CD8-positive, alpha-beta memory T cell (primary cell): ENCODE data around the gene CLCNKB. TPM values are rescaled to one million over a fixed set of nuclear protein-coding genes. Genes with fewer than 3 reads are reported as not detected.

Experiments
- CTCF ChIA-PET: fragments of 350-600 bp; sonication (Branson Sonifier 250); formaldehyde crosslinking; loops from one replicate; lab custom pipeline; 2021; ENCODE audit warnings: antibody characterized with exemption; lab: Charles Lee
- POLR2A ChIA-PET: fragments of 350-600 bp; sonication (Branson Sonifier 250); formaldehyde crosslinking; loops from one replicate; lab custom pipeline; 2021; ENCODE audit warnings: antibody characterized with exemption; lab: Charles Lee
- DNase-seq, 5 donors: peaks; one replicate each; pipeline versions ENCODE4 v3.0.0 to v3.0.0-alpha.2; 2020 to 2022; ENCODE audit warnings: mixed read lengths in 1 of 5
- H3K27ac ChIP-seq: one replicate; pipeline ENCODE4 v1.7.0; 2013; ENCODE audit warnings: low read depth, mild to moderate bottlenecking, low read length, moderate library complexity
- H3K27me3 ChIP-seq: 2 replicates; pipeline ENCODE4 v1.7.0; 2013; ENCODE audit warnings: low read length, mild to moderate bottlenecking; ENCODE audit not compliant: insufficient read depth, poor library complexity, severe bottlenecking
- H3K36me3 ChIP-seq: 2 replicates; pipeline ENCODE4 v1.7.0; 2013; ENCODE audit warnings: mild to moderate bottlenecking, low read length, moderate library complexity; ENCODE audit not compliant: insufficient read depth
- H3K4me1 ChIP-seq: 2 replicates; pipeline ENCODE4 v1.7.0; 2013; ENCODE audit warnings: mild to moderate bottlenecking, low read length, moderate library complexity; ENCODE audit not compliant: insufficient read depth
- H3K4me3 ChIP-seq: 2 replicates; pipeline ENCODE4 v1.7.0; 2013; ENCODE audit warnings: mild to moderate bottlenecking, low read length
- H3K9me3 ChIP-seq: 2 replicates; pipeline ENCODE4 v1.7.0; 2013; ENCODE audit warnings: mild to moderate bottlenecking, low read length
- H3K27ac Mint-ChIP-seq, 8 donors: one replicate each; pipeline ENCODE4 v1.8.0; 2020 to 2021; ENCODE audit warnings: mixed read lengths in 8 of 8, mild to moderate bottlenecking in 6 of 8, inconsistent platforms in 3 of 8, moderate library complexity in 3 of 8
- H3K27me3 Mint-ChIP-seq, 2 donors: one replicate each; pipeline ENCODE4 v1.8.0; 2020 to 2021; ENCODE audit warnings: mixed read lengths in 2 of 2, mild to moderate bottlenecking in 1 of 2, moderate library complexity in 1 of 2
- H3K36me3 Mint-ChIP-seq, 3 donors: one replicate each; pipeline ENCODE4 v1.8.0; 2020 to 2021; ENCODE audit warnings: mixed read lengths in 3 of 3, inconsistent platforms in 1 of 3, mild to moderate bottlenecking in 1 of 3
- H3K4me1 Mint-ChIP-seq, 3 donors: one replicate each; pipeline ENCODE4 v1.8.0; 2020 to 2021; ENCODE audit warnings: mixed read lengths in 3 of 3, inconsistent platforms in 1 of 3, mild to moderate bottlenecking in 1 of 3
- H3K4me3 Mint-ChIP-seq, 7 donors: one replicate each; pipeline ENCODE4 v1.8.0; 2020 to 2021; ENCODE audit warnings: mixed read lengths in 7 of 7, mild to moderate bottlenecking in 6 of 7, moderate library complexity in 4 of 7, inconsistent platforms in 2 of 7
- H3K9me3 Mint-ChIP-seq, 5 donors: one replicate each; pipeline ENCODE4 v1.8.0; 2020 to 2022; ENCODE audit warnings: mixed read lengths in 5 of 5, mild to moderate bottlenecking in 3 of 5, moderate library complexity in 2 of 5, inconsistent platforms in 1 of 5
- polyA plus RNA-seq: library from polyadenylated mRNA; unstranded; fragments of 300-500 nt; fragmentation: Illumina TruSeq; gene quantifications from one replicate; pipeline ENCODE4 v1.2.3, GENCODE V29; 2021
- total RNA-seq, 2 experiments: library from RNA; stranded (reverse); gene quantifications; one replicate each; pipeline ENCODE4 v1.2.3, GENCODE V29; 2021

Gene CLCNKB
- total and polyA plus RNA-seq, 3 experiments from 2014 or later: not detected

DNA sequence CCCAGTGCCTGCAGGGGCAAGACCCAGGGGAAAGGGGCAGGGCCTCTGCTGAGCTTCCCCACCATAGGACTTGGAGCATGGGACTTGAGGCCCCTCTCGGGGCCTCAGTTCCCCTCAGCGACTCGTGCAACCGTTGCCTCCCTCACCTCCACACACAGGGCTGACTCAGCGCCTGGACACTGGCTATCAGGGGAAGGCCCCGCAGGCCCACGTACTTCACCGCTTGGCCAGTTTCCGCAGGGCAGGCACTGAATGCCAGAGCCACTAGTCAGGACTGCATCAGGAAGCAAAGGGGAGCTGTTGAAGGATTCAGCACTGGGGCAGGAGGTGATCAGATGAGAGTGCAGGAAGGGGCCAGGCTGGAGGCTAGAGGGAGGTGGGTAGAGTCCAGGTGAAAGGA lies 45.4 kb downstream of the CLCNKB start:
- no peak overlapping the region for H3K4me3 ChIP-seq
- POLR2A ChIA-PET: no interaction called here
- no peaks in the 10 kb centered on the region for H3K4me1 Mint-ChIP-seq
- H3K27me3 Mint-ChIP-seq: peaks cover 3 to 5% of the 10 kb centered on the region in 2 donors
- H3K27ac ChIP-seq: no peak overlapping the region
- no peaks in the 10 kb centered on the region for H3K9me3 Mint-ChIP-seq
- no peaks in the 10 kb centered on the region for H3K27me3 ChIP-seq
- CTCF ChIA-PET: interaction anchor here (0.9 to 1.2 kb wide), 2 partner anchors 10 to 27 kb away, joined by 3 read pairs; no protein-coding TSS in a partner anchor
- H3K9me3 ChIP-seq: no peaks in the 10 kb centered on the region
- H3K4me1 ChIP-seq: no peaks in the 10 kb centered on the region
- H3K4me3 Mint-ChIP-seq: no peak overlapping the region
- DNase-seq: no peak
- peak overlapping the region in 2 of 8 donors; percentile 18 to 81 for H3K27ac Mint-ChIP-seq
- no peaks in the 10 kb centered on the region for H3K36me3 ChIP-seq
- H3K36me3 Mint-ChIP-seq: no peaks in the 10 kb centered on the region

DNA sequence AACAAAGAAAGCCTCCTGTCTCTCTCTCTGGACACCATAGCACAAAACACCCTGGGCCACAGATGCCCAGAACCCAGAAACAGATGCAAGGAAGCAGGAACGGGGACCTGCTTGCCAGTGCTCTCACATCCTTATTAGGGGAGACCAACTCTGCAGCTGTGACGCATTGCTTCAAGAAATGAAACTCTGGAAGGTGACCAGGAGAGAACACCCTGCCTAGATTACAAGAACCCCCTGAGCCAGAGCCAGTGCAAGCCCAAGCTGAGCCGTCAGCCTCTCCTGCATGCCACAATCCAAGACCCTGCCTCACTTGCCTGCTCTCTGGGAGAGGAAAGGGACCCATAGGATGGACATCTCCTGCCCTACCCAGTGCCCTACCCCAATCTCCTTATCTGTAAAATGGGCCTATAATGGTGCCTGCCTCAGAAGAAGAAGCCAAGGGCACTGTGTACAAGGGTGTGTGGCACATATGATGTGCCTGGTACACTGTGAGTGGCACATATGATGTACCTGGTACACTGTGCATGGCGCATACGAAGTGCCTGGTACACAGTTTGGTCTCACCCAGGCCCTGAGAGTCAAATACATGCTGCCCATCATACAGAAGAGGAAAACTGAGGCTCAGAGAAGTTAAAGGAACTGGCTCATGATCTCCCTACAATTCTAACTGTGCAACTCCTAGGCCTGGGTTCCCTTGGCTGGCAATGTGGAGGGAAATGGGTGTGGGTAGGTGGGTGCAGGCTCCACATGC lies 46.7 kb downstream of the CLCNKB start:
- Mint-ChIP-seq H3K9me3 (no peaks in the 10 kb centered on the region), H3K36me3 (no peaks in the 10 kb centered on the region), H3K27me3 (peaks cover 3 to 6% of the 10 kb centered on the region in 2 donors), H3K4me3 (no peak overlapping the region), H3K4me1 (no peaks in the 10 kb centered on the region), H3K27ac (no peak overlapping the region)
- POLR2A ChIA-PET: no interaction called here
- CTCF ChIA-PET: no interaction called here
- no peak for DNase-seq
- no peak overlapping the region for H3K4me3 ChIP-seq
- H3K9me3 ChIP-seq: no peaks in the 10 kb centered on the region
- no peak overlapping the region for H3K27ac ChIP-seq
- no peaks in the 10 kb centered on the region for H3K27me3 ChIP-seq
- no peaks in the 10 kb centered on the region for H3K4me1 ChIP-seq
- no peaks in the 10 kb centered on the region for H3K36me3 ChIP-seq

DNA sequence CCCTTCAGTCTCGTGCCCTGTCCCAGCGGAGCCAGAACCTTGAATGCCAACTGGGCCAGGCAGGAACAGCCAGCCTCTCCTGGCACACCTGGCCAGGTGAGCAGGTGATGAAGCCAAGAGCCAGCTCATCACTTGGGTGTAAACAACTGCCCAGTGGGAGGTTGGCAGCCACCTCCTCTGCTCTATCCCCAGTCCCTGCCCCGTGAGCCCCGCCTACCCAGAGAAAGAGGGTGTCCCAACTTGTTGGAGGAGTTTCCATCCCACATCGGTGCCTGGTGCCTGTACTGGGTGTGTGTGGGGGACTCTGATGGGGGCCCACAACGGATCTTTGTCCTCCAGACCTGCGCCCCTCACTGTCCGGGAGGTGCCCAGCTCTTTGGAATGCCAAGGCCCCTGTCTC lies 47.7 kb downstream of the CLCNKB start:
- DNase-seq: no peak
- no peaks in the 10 kb centered on the region for H3K4me1 Mint-ChIP-seq
- ChIA-PET POLR2A (no interaction called here), CTCF (no interaction called here)
- no peaks in the 10 kb centered on the region for H3K9me3 Mint-ChIP-seq
- Histone ChIP-seq H3K27ac (no peak overlapping the region), H3K4me3 (no peak overlapping the region), H3K27me3 (no peaks in the 10 kb centered on the region), H3K9me3 (no peaks in the 10 kb centered on the region), H3K36me3 (no peaks in the 10 kb centered on the region), H3K4me1 (no peaks in the 10 kb centered on the region)
- no peak overlapping the region for H3K27ac Mint-ChIP-seq
- H3K27me3 Mint-ChIP-seq: peaks cover 7 to 10% of the 10 kb centered on the region in 2 donors
- no peaks in the 10 kb centered on the region for H3K36me3 Mint-ChIP-seq
- H3K4me3 Mint-ChIP-seq: no peak overlapping the region

DNA sequence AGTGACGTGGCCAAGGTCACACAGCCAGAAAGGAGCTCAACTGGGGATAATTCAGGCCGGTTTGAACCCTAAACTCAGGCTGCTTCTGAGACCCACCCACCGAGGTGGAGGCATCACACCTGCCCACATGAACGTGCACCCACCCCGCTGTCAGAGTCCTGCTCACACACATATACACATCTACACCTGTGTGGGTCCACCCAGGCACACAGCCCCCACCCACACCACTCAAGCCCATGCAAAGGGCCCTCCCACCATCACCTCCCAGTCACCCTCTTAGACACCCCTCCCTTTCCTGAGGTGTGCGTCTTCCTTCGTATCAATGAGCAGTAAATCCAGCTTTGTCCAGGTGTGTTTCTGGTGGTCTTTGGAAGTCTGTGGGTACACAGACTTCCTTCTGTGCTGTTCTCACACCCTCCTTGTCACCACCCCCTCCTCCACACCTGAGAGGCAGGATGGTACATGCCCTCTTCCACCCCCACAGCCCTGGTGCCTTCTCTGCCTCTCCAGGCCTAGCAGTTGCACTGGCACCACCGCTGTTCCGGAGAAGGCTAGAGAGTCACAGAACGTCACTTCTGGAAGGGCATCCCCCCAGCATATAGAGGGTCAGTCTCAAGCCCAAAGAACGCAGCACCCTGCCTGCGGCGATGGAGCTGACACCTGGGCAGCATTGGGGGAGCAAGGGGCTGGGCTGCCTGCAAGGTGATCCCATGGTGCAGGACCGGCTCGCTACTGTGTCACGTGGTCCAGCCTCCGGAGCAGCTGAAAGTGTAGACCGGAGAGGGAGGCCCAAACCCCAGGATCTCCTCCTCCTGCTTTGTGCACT lies 48.7 kb downstream of the CLCNKB start:
- Histone ChIP-seq H3K27ac (no peak overlapping the region), H3K9me3 (no peaks in the 10 kb centered on the region), H3K27me3 (no peaks in the 10 kb centered on the region), H3K4me1 (no peaks in the 10 kb centered on the region), H3K4me3 (no peak overlapping the region), H3K36me3 (no peaks in the 10 kb centered on the region)
- ChIA-PET POLR2A (no interaction called here), CTCF (interaction anchor here (2.0 kb wide), 1 partner anchor 13 kb away, joined by 7 read pairs; no protein-coding TSS in a partner anchor)
- Mint-ChIP-seq H3K4me3 (no peak overlapping the region), H3K36me3 (no peaks in the 10 kb centered on the region), H3K27me3 (peaks cover 10 to 13% of the 10 kb centered on the region in 2 donors), H3K9me3 (no peaks in the 10 kb centered on the region), H3K27ac (no peak overlapping the region), H3K4me1 (no peaks in the 10 kb centered on the region)
- DNase-seq: no peak

DNA sequence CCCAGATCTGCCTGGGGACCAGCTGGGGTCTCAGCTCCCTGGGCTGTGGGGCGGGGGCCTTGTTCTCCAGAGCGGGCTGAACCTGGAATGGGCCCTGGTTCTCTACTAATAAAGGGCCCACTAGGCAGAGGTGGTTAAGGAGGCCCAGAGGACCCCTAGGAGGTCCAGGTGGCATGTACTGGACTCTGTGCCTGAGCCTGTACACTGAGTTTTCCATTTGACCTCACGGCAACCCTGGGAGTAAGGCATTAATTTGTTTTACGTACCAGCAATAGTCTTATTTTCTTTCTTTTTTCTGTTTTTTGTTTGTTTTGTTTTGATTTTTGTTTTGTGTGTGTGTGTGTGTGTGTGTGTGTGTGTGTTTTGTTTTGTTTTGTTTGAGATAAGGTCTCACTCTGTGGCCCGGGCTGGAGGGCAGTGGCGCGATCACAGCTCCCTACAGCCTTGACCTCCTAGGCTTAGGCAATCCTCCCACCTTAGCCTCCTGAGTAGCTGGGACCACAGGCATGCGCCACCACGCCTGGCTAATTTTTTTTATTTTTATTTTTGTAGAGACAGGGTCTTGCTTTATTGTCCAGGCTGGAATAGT lies 49.4 kb downstream of the CLCNKB start:
- no peaks in the 10 kb centered on the region for H3K4me1 Mint-ChIP-seq
- Histone ChIP-seq H3K4me1 (no peaks in the 10 kb centered on the region), H3K27ac (no peak overlapping the region), H3K27me3 (no peaks in the 10 kb centered on the region), H3K36me3 (no peaks in the 10 kb centered on the region), H3K9me3 (no peaks in the 10 kb centered on the region), H3K4me3 (no peak overlapping the region)
- ChIA-PET CTCF (interaction anchor here (1.3 to 2.0 kb wide), 2 partner anchors 11 to 14 kb away, joined by 5 to 7 read pairs; no protein-coding TSS in a partner anchor), POLR2A (no interaction called here)
- H3K27me3 Mint-ChIP-seq: peaks cover 10 to 13% of the 10 kb centered on the region in 2 donors
- H3K27ac Mint-ChIP-seq: no peak overlapping the region
- no peaks in the 10 kb centered on the region for H3K36me3 Mint-ChIP-seq
- H3K9me3 Mint-ChIP-seq: no peaks in the 10 kb centered on the region
- DNase-seq: no peak
- H3K4me3 Mint-ChIP-seq: no peak overlapping the region

DNA sequence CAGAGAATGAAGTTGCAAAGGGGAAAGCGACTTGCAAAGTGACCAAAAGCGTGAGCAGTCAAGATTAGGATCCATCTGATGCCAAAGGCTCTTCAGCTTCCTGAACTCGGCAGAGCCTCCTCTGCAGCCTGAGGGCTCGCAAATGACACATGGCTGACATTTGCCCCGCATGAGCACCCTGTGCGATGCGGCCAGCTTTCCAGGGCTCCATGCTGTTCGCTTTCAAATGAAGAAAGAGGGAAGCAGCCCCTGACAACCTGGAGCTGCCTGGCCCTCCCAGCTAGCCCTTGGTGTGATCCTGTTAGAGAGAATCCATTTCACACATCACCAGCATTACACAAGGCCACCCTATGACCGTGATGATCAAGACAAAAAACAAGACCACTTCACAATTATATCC lies 50.0 kb downstream of the CLCNKB start:
- H3K27ac Mint-ChIP-seq: no peak overlapping the region
- H3K36me3 Mint-ChIP-seq: no peaks in the 10 kb centered on the region
- no peak overlapping the region for H3K4me3 ChIP-seq
- no peak for DNase-seq
- no peaks in the 10 kb centered on the region for H3K4me1 ChIP-seq
- H3K36me3 ChIP-seq: no peaks in the 10 kb centered on the region
- no peak overlapping the region for H3K4me3 Mint-ChIP-seq
- no peaks in the 10 kb centered on the region for H3K9me3 ChIP-seq
- H3K27ac ChIP-seq: no peak overlapping the region
- POLR2A ChIA-PET: no interaction called here
- CTCF ChIA-PET: interaction anchor here (1.3 to 2.0 kb wide), 2 partner anchors 11 to 15 kb away, joined by 5 to 7 read pairs; no protein-coding TSS in a partner anchor
- H3K27me3 Mint-ChIP-seq: peaks cover 10 to 13% of the 10 kb centered on the region in 2 donors
- no peaks in the 10 kb centered on the region for H3K9me3 Mint-ChIP-seq
- no peaks in the 10 kb centered on the region for H3K27me3 ChIP-seq
- H3K4me1 Mint-ChIP-seq: no peaks in the 10 kb centered on the region

DNA sequence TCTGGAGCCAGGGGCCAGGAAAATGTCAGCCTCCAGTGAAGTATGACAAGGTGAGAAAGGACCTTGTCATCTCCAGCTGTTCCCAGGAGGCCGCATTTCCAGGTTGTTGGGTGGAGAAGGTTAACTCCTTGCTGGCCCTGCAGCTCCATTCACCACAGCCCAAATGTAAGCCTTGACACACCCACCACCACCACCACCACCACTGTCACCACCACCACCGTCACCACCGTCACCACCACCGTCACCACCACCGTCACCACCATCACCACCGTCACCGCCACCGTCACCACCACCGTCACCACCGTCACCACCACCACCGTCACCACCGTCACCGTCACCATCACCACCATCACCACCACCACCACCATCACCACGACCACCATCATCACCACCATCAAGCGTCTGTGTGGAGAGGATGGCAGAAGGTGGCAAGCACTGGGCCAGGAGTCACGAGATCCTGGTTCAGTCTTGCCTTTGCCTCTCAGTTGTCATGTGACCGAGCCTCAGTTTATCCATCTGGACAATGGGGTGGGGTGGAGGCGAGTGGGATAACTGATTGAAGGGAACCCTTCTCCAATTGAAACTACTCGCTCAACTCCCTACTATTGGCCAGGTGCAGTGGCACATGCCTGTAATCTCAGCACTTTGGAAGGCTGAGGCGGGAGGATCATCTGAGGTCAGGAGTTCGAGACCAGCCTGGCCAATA lies 51.0 kb downstream of the CLCNKB start:
- CTCF ChIA-PET: interaction anchor here (1.3 to 2.0 kb wide), 2 partner anchors 12 to 16 kb away, joined by 5 to 7 read pairs; no protein-coding TSS in a partner anchor
- Histone ChIP-seq H3K27ac (no peak overlapping the region), H3K36me3 (no peaks in the 10 kb centered on the region), H3K27me3 (no peaks in the 10 kb centered on the region), H3K9me3 (no peaks in the 10 kb centered on the region), H3K4me1 (no peaks in the 10 kb centered on the region), H3K4me3 (no peak overlapping the region)
- DNase-seq: no peak
- peaks cover 10 to 17% of the 10 kb centered on the region in 2 donors for H3K27me3 Mint-ChIP-seq
- POLR2A ChIA-PET: no interaction called here
- no peaks in the 10 kb centered on the region for H3K4me1 Mint-ChIP-seq
- no peaks in the 10 kb centered on the region for H3K36me3 Mint-ChIP-seq
- no peak overlapping the region for H3K4me3 Mint-ChIP-seq
- peak overlapping the region in 2 of 8 donors; percentile 29 to 96 for H3K27ac Mint-ChIP-seq
- H3K9me3 Mint-ChIP-seq: no peaks in the 10 kb centered on the region
